ENCODE data around the gene VRK3. TPM values are rescaled to one million over a fixed set of nuclear protein-coding genes. Genes with fewer than 3 reads are reported as not detected.

The VRK3 gene
- total RNA-seq, 1 experiment from 2014 or later, result 44.4 TPM

Other genes with a start within 250 kb of the VRK3 start
- gene FUZ, start 212.1 kb downstream of the VRK3 start, total RNA-seq (2021), result 53.0 and 64.3 TPM in 2 replicates
- gene MED25, start 207.1 kb downstream of the VRK3 start, total RNA-seq (2021), result 93.0 and 111 TPM in 2 replicates
- gene PTOV1, start 174.2 kb downstream of the VRK3 start, total RNA-seq (2021), result 331 and 356 TPM in 2 replicates
- gene PNKP, start 157.8 kb downstream of the VRK3 start, total RNA-seq (2021), result 122 and 130 TPM in 2 replicates
- gene AKT1S1, start 148.0 kb downstream of the VRK3 start, total RNA-seq (2021), result 80.3 and 81.5 TPM in 2 replicates
- gene TBC1D17, start 147.7 kb downstream of the VRK3 start, total RNA-seq (2021), result 35.1 and 40.0 TPM in 2 replicates
- gene IL4I1, start 128.5 kb downstream of the VRK3 start, total RNA-seq (2021), result 1.3 TPM in 2 replicates
- 302 and 322 TPM in 2 replicates for gene ATF5, start 96.2 kb downstream of the VRK3 start, total RNA-seq (2021)
- 98.5 and 100 TPM in 2 replicates for gene NUP62, start 95.9 kb downstream of the VRK3 start, total RNA-seq (2021)
- not detected in 2 replicates for gene SIGLEC11, start 64.2 kb downstream of the VRK3 start, total RNA-seq (2021)
- gene ZNF473, start 633 bp upstream of the VRK3 start, total RNA-seq (2021), result 14.4 and 15.6 TPM in 2 replicates
- not detected in 2 replicates for gene IZUMO2, start 137.9 kb upstream of the VRK3 start, total RNA-seq (2021)
- 0.84 and 1.4 TPM in 2 replicates for gene MYH14, start 178.2 kb upstream of the VRK3 start, total RNA-seq (2021)

All from A673 (cell line).